Erythroblast (primary cell): Measurements from ENCODE around the gene SRRD.

Experiments used
- GATA1 ChIP-seq: IDR thresholded peaks from 2 replicates; pipeline ENCODE4 v1.6.1; 2011; ENCODE audit warnings: low read depth, mild to moderate bottlenecking, control low read depth, low read length, moderate library complexity
- POLR2A ChIP-seq: IDR thresholded peaks from 2 replicates; pipeline ENCODE4 v1.6.1; 2011; ENCODE audit warnings: mild to moderate bottlenecking, low read length

DNA sequence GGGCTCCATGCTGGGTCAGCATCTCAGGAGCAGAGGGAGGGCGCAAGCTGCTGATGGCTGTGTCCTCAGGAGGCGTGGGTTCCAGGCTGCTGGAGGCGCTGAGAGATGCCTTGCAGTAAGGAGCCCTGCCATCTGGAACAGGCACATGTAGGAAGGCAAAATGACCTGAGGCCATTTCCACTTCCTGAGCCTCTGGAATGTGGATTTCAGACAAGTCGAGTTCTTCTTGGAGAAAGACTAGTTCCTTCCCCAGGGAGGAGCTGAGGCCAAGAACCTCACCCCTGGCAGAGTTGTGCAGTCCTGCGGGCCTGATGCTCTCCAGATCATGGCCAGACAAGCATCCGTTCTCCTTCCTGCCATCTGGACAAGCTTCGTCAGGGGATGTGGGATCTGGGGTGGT lies 19.4 kb upstream of the SRRD start:
- no peak for TF ChIP-seq POLR2A
- no peak for TF ChIP-seq GATA1
